Endothelial cell of umbilical vein (primary cell): ENCODE results near the gene SPSB2. TPM values are rescaled to one million over a fixed set of nuclear protein-coding genes. Genes with fewer than 3 reads are reported as not detected.

ENCODE experiments used
- BruUV-seq: library from RNA; stranded (reverse); fragments of 400-500 nt; replicated peaks from 2 replicates; lab custom pipeline; 2021; lab: Mats Ljungman, UMichigan
- CTCF ChIA-PET: fragments of 300-600, 350-600 bp; sonication (Branson Sonifier 250); formaldehyde crosslinking; loops from one replicate; lab custom pipeline; 2021; ENCODE audit warnings: antibody characterized with exemption, inconsistent platforms; lab: Charles Lee
- POLR2A ChIA-PET: fragments of 300-600, 350-600 bp; sonication (Branson Sonifier 250); formaldehyde crosslinking; loops from one replicate; lab custom pipeline; 2021; ENCODE audit warnings: antibody characterized with exemption, inconsistent platforms; lab: Charles Lee
- DNase-seq: peaks from one replicate; pipeline ENCODE4 v3.0.0-alpha.2; 2011; ENCODE audit warnings: low read depth, low spot score
- FAIRE-seq: peaks from 2 replicates; lab custom pipeline; 2011; peaks lifted over from hg19 to GRCh38; lab: Jason Lieb, UNC
- H2AFZ ChIP-seq: 2 replicates; pipeline ENCODE4 v1.6.0; 2012; ENCODE audit warnings: low read depth, low read length, control low read depth, inconsistent platforms
- H3K27ac ChIP-seq: 2 replicates; pipeline ENCODE4 v1.5.1; 2011; ENCODE audit warnings: low read depth, mild to moderate bottlenecking, control low read depth, low read length, moderate library complexity; ENCODE audit not compliant: insufficient read depth
- H3K27me3 ChIP-seq, 2 experiments: 2 replicates each; pipeline versions ENCODE4 v1.6.0 to v1.6.1; 2011; ENCODE audit warnings: low read length in 2 of 2, mixed read lengths in 1 of 2; ENCODE audit not compliant: control insufficient read depth in 2 of 2, insufficient read depth in 2 of 2
- H3K36me3 ChIP-seq, 2 experiments: 2 replicates in 1 of 2; 3 replicates in 1 of 2; pipeline ENCODE4 v1.5.1; 2011; ENCODE audit warnings: low read length in 2 of 2, mild to moderate bottlenecking in 1 of 2, moderate library complexity in 1 of 2; ENCODE audit not compliant: control insufficient read depth in 2 of 2, insufficient read depth in 2 of 2; ENCODE audit errors: extremely low read depth in 1 of 2
- H3K4me1 ChIP-seq: 3 replicates; pipeline ENCODE4 v1.5.1; 2011; ENCODE audit warnings: mild to moderate bottlenecking, low read length; ENCODE audit not compliant: control insufficient read depth, insufficient read depth; ENCODE audit errors: extremely low read depth
- H3K4me2 ChIP-seq: 2 replicates; pipeline ENCODE4 v1.6.1; 2011; ENCODE audit warnings: low read length, control low read depth, mixed read lengths; ENCODE audit not compliant: insufficient read depth
- H3K4me3 ChIP-seq, 3 experiments: fragments of 200-600 bp in 1 of 3; sonication (generic), shearing (Covaris generic) in 1 of 3; replicated peaks in 1 of 3; 2 replicates each; pipeline ENCODE4 v1.5.1; 2011 to 2016; ENCODE audit warnings: control low read depth in 3 of 3, low read length in 3 of 3, mild to moderate bottlenecking in 2 of 3, inconsistent platforms in 1 of 3, low read depth in 1 of 3, moderate library complexity in 1 of 3; ENCODE audit not compliant: insufficient read depth in 1 of 3
- H3K79me2 ChIP-seq: 2 replicates; pipeline ENCODE4 v1.6.0; 2012; ENCODE audit warnings: low read length, inconsistent platforms; ENCODE audit not compliant: control insufficient read depth, insufficient read depth
- H3K9ac ChIP-seq: replicated peaks from 2 replicates; pipeline ENCODE3; 2011; ENCODE audit warnings: low read length, control low read depth; ENCODE audit not compliant: insufficient read depth; ENCODE audit errors: extremely low read depth
- H3K9me1 ChIP-seq: replicated peaks from 3 replicates; pipeline ENCODE4 v1.6.0; 2011; ENCODE audit warnings: mild to moderate bottlenecking, low read length; ENCODE audit not compliant: control insufficient read depth, insufficient read depth; ENCODE audit errors: extremely low read depth
- H3K9me3 ChIP-seq: replicated peaks from 2 replicates; pipeline ENCODE4 v1.5.1; 2012; ENCODE audit warnings: low read length, inconsistent platforms; ENCODE audit not compliant: control insufficient read depth, insufficient read depth
- H4K20me1 ChIP-seq: replicated peaks from 2 replicates; pipeline ENCODE3; 2011; ENCODE audit warnings: mild to moderate bottlenecking, low read length; ENCODE audit not compliant: control insufficient read depth, insufficient read depth; ENCODE audit errors: extremely low read depth
- EZH2 ChIP-seq: IDR thresholded peaks from 2 replicates; pipeline ENCODE4 v1.6.1; 2012; ENCODE audit warnings: borderline replicate concordance, low read depth, mild to moderate bottlenecking, moderate library complexity, low read length, inconsistent platforms; ENCODE audit not compliant: severe bottlenecking
- FOS ChIP-seq: IDR thresholded peaks from 2 replicates; pipeline ENCODE4 v1.6.1; 2011; ENCODE audit warnings: mild to moderate bottlenecking, low read length, moderate library complexity, borderline replicate concordance; ENCODE audit not compliant: insufficient read depth
- GATA2 ChIP-seq: IDR thresholded peaks from 2 replicates; pipeline ENCODE4 v1.7.0; 2011; ENCODE audit warnings: low read depth, mild to moderate bottlenecking, moderate library complexity, mixed read lengths, low read length; ENCODE audit not compliant: insufficient read length, insufficient read depth
- JUN ChIP-seq: IDR thresholded peaks from 2 replicates; pipeline ENCODE4 v1.6.1; 2011; ENCODE audit warnings: borderline replicate concordance, low read depth; ENCODE audit not compliant: insufficient read length, insufficient read depth
- MAX ChIP-seq: IDR thresholded peaks from 2 replicates; pipeline ENCODE4 v1.6.1; 2011; ENCODE audit not compliant: insufficient read depth, insufficient read length
- MYC ChIP-seq: IDR thresholded peaks from one replicate; pipeline ENCODE4 v1.6.1; 2011; ENCODE audit warnings: mild to moderate bottlenecking, low read depth, low read length
- POLR2A ChIP-seq: IDR thresholded peaks from 2 replicates; pipeline ENCODE4 v1.6.1; 2012; ENCODE audit warnings: low read depth, mild to moderate bottlenecking, control low read depth, low read length
- POLR2AphosphoS5 ChIP-seq: IDR thresholded peaks from 2 replicates; pipeline ENCODE4 v1.6.1; 2012; ENCODE audit warnings: low read depth, mild to moderate bottlenecking, control low read depth, low read length, moderate library complexity; ENCODE audit not compliant: insufficient read depth
- dilution Hi-C: fragments of 300-500 bp; cut with MboI; formaldehyde crosslinking; loops from one replicate; pipeline ENCODE4 v1.15.0; 2019; ENCODE audit warnings: low sequenced_read_pairs; ENCODE audit not compliant: extremely low pct_ligation_motif_present
- intact Hi-C: fragments of 100-400 bp; cut with micrococcal nuclease; formaldehyde crosslinking; loops from one replicate; pipeline ENCODE4 v1.10.0; 2022
- polyA plus RNA-seq, 4 experiments: library from polyadenylated mRNA; depleted of rRNA in 3 of 4; stranded (reverse) in 3 of 4; unstranded in 1 of 4; fragments of >200 nt; gene quantifications; 2 replicates each; pipeline versions ENCODE4 v1.2.1 to v1.2.3, GENCODE V29; 2011 to 2012; ENCODE audit warnings: missing spikeins in 1 of 4
- total RNA-seq: library from RNA; stranded (reverse); gene quantifications from 2 replicates; pipeline ENCODE4 v1.2.3, GENCODE V29; 2021
- TF ChIP-seq, protein P1 (sequence below), 2 donors: IDR thresholded peaks; 1 replicate in 1 of 2; 2 replicates in 1 of 2; pipeline ENCODE4 v1.5.1; 2011; ENCODE audit warnings: low read length in 2 of 2, mild to moderate bottlenecking in 2 of 2, moderate library complexity in 2 of 2, control low read depth in 1 of 2, inconsistent platforms in 1 of 2, low read depth in 1 of 2; ENCODE audit not compliant: insufficient read depth in 1 of 2; ENCODE audit errors: extremely low read depth in 1 of 2

SPSB2 gene
- total and polyA plus RNA-seq, 2 donors (not counting 3 experiments of a cell fraction or from before 2014, with no cell fraction given) = 3.8 to 6.9 TPM

DNA sequence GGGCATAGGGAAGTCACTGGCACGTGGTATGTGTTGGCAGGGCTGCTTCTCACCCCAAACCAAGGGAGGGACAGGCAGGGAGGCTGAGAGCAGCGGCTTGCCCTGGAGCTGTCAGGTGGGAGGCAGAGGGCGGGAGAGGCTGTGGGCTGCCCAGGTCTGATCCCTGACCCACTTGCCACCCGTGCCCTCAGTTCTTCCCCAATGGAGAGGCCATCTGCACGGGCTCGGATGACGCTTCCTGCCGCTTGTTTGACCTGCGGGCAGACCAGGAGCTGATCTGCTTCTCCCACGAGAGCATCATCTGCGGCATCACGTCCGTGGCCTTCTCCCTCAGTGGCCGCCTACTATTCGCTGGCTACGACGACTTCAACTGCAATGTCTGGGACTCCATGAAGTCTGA is 27.7 kb downstream of the SPSB2 start:
- DNase-seq = no peak
- Histone ChIP-seq H3K4me3 (no peak overlapping the region), H3K36me3 (peaks cover 11 to 48% of the 10 kb centered on the region in 2 experiments), H3K9me3 (no peaks in the 10 kb centered on the region), H3K4me1 (peaks cover 6% of the 10 kb centered on the region), H3K4me2 (no peak overlapping the region), H4K20me1 (no peaks in the 10 kb centered on the region), H3K27ac (no peak overlapping the region), H2AFZ (no peak overlapping the region), H3K27me3 (no peaks in the 10 kb centered on the region), H3K9ac (no peak overlapping the region), H3K79me2 (peaks cover 15% of the 10 kb centered on the region), H3K9me1 (no peaks in the 10 kb centered on the region)
- FAIRE-seq = no peak
- ChIA-PET POLR2A (no interaction called here), CTCF (no interaction called here)
- no TSS peak for BruUV-seq
- dilution Hi-C loops = no loop called here
- TF ChIP-seq, protein P1, sequence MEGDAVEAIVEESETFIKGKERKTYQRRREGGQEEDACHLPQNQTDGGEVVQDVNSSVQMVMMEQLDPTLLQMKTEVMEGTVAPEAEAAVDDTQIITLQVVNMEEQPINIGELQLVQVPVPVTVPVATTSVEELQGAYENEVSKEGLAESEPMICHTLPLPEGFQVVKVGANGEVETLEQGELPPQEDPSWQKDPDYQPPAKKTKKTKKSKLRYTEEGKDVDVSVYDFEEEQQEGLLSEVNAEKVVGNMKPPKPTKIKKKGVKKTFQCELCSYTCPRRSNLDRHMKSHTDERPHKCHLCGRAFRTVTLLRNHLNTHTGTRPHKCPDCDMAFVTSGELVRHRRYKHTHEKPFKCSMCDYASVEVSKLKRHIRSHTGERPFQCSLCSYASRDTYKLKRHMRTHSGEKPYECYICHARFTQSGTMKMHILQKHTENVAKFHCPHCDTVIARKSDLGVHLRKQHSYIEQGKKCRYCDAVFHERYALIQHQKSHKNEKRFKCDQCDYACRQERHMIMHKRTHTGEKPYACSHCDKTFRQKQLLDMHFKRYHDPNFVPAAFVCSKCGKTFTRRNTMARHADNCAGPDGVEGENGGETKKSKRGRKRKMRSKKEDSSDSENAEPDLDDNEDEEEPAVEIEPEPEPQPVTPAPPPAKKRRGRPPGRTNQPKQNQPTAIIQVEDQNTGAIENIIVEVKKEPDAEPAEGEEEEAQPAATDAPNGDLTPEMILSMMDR (IDR thresholded peaks at IDR 0.05; ENCODE audit: extremely low read depth in 1 of 2, insufficient read depth in 1 of 2, low read depth in 1 of 2, low read length in 2 of 2) = no peak
- TF ChIP-seq FOS (no peak), GATA2 (no peak), POLR2A (no peak), MYC (no peak), MAX (no peak), JUN (no peak), EZH2 (no peak), POLR2AphosphoS5 (no peak)
- intact Hi-C loops = no loop called here
